Endothelial cell of umbilical vein (primary cell): ENCODE measurements around the gene RNF148. TPM values are rescaled to one million over a fixed set of nuclear protein-coding genes. Genes with fewer than 3 reads are reported as not detected.

Source experiments
- BruUV-seq: library from RNA; stranded (reverse); fragments of 400-500 nt; replicated peaks from 2 replicates; lab custom pipeline; 2021; lab: Mats Ljungman, UMichigan
- CTCF ChIA-PET: fragments of 300-600, 350-600 bp; sonication (Branson Sonifier 250); formaldehyde crosslinking; loops from one replicate; lab custom pipeline; 2021; ENCODE audit warnings: antibody characterized with exemption, inconsistent platforms; lab: Charles Lee
- POLR2A ChIA-PET: fragments of 300-600, 350-600 bp; sonication (Branson Sonifier 250); formaldehyde crosslinking; loops from one replicate; lab custom pipeline; 2021; ENCODE audit warnings: antibody characterized with exemption, inconsistent platforms; lab: Charles Lee
- DNase-seq: peaks from one replicate; pipeline ENCODE4 v3.0.0-alpha.2; 2011; ENCODE audit warnings: low read depth, low spot score
- FAIRE-seq: peaks from 2 replicates; lab custom pipeline; 2011; peaks lifted over from hg19 to GRCh38; lab: Jason Lieb, UNC
- H2AFZ ChIP-seq: 2 replicates; pipeline ENCODE4 v1.6.0; 2012; ENCODE audit warnings: low read depth, low read length, control low read depth, inconsistent platforms
- H3K27ac ChIP-seq: 2 replicates; pipeline ENCODE4 v1.5.1; 2011; ENCODE audit warnings: low read depth, mild to moderate bottlenecking, control low read depth, low read length, moderate library complexity; ENCODE audit not compliant: insufficient read depth
- H3K27me3 ChIP-seq, 2 experiments: 2 replicates each; pipeline versions ENCODE4 v1.6.0 to v1.6.1; 2011; ENCODE audit warnings: low read length in 2 of 2, mixed read lengths in 1 of 2; ENCODE audit not compliant: control insufficient read depth in 2 of 2, insufficient read depth in 2 of 2
- H3K36me3 ChIP-seq, 2 experiments: 2 replicates in 1 of 2; 3 replicates in 1 of 2; pipeline ENCODE4 v1.5.1; 2011; ENCODE audit warnings: low read length in 2 of 2, mild to moderate bottlenecking in 1 of 2, moderate library complexity in 1 of 2; ENCODE audit not compliant: control insufficient read depth in 2 of 2, insufficient read depth in 2 of 2; ENCODE audit errors: extremely low read depth in 1 of 2
- H3K4me1 ChIP-seq: 3 replicates; pipeline ENCODE4 v1.5.1; 2011; ENCODE audit warnings: mild to moderate bottlenecking, low read length; ENCODE audit not compliant: control insufficient read depth, insufficient read depth; ENCODE audit errors: extremely low read depth
- H3K4me2 ChIP-seq: 2 replicates; pipeline ENCODE4 v1.6.1; 2011; ENCODE audit warnings: low read length, control low read depth, mixed read lengths; ENCODE audit not compliant: insufficient read depth
- H3K4me3 ChIP-seq, 3 experiments: fragments of 200-600 bp in 1 of 3; sonication (generic), shearing (Covaris generic) in 1 of 3; replicated peaks in 1 of 3; 2 replicates each; pipeline ENCODE4 v1.5.1; 2011 to 2016; ENCODE audit warnings: control low read depth in 3 of 3, low read length in 3 of 3, mild to moderate bottlenecking in 2 of 3, inconsistent platforms in 1 of 3, low read depth in 1 of 3, moderate library complexity in 1 of 3; ENCODE audit not compliant: insufficient read depth in 1 of 3
- H3K79me2 ChIP-seq: 2 replicates; pipeline ENCODE4 v1.6.0; 2012; ENCODE audit warnings: low read length, inconsistent platforms; ENCODE audit not compliant: control insufficient read depth, insufficient read depth
- H3K9ac ChIP-seq: replicated peaks from 2 replicates; pipeline ENCODE3; 2011; ENCODE audit warnings: low read length, control low read depth; ENCODE audit not compliant: insufficient read depth; ENCODE audit errors: extremely low read depth
- H3K9me1 ChIP-seq: replicated peaks from 3 replicates; pipeline ENCODE4 v1.6.0; 2011; ENCODE audit warnings: mild to moderate bottlenecking, low read length; ENCODE audit not compliant: control insufficient read depth, insufficient read depth; ENCODE audit errors: extremely low read depth
- H3K9me3 ChIP-seq: replicated peaks from 2 replicates; pipeline ENCODE4 v1.5.1; 2012; ENCODE audit warnings: low read length, inconsistent platforms; ENCODE audit not compliant: control insufficient read depth, insufficient read depth
- H4K20me1 ChIP-seq: replicated peaks from 2 replicates; pipeline ENCODE3; 2011; ENCODE audit warnings: mild to moderate bottlenecking, low read length; ENCODE audit not compliant: control insufficient read depth, insufficient read depth; ENCODE audit errors: extremely low read depth
- CTCF ChIP-seq, 2 donors: IDR thresholded peaks; 1 replicate in 1 of 2; 2 replicates in 1 of 2; pipeline ENCODE4 v1.5.1; 2011; ENCODE audit warnings: low read length in 2 of 2, mild to moderate bottlenecking in 2 of 2, moderate library complexity in 2 of 2, control low read depth in 1 of 2, inconsistent platforms in 1 of 2, low read depth in 1 of 2; ENCODE audit not compliant: insufficient read depth in 1 of 2; ENCODE audit errors: extremely low read depth in 1 of 2
- EZH2 ChIP-seq: IDR thresholded peaks from 2 replicates; pipeline ENCODE4 v1.6.1; 2012; ENCODE audit warnings: borderline replicate concordance, low read depth, mild to moderate bottlenecking, moderate library complexity, low read length, inconsistent platforms; ENCODE audit not compliant: severe bottlenecking
- FOS ChIP-seq: IDR thresholded peaks from 2 replicates; pipeline ENCODE4 v1.6.1; 2011; ENCODE audit warnings: mild to moderate bottlenecking, low read length, moderate library complexity, borderline replicate concordance; ENCODE audit not compliant: insufficient read depth
- GATA2 ChIP-seq: IDR thresholded peaks from 2 replicates; pipeline ENCODE4 v1.7.0; 2011; ENCODE audit warnings: low read depth, mild to moderate bottlenecking, moderate library complexity, mixed read lengths, low read length; ENCODE audit not compliant: insufficient read length, insufficient read depth
- JUN ChIP-seq: IDR thresholded peaks from 2 replicates; pipeline ENCODE4 v1.6.1; 2011; ENCODE audit warnings: borderline replicate concordance, low read depth; ENCODE audit not compliant: insufficient read length, insufficient read depth
- MAX ChIP-seq: IDR thresholded peaks from 2 replicates; pipeline ENCODE4 v1.6.1; 2011; ENCODE audit not compliant: insufficient read depth, insufficient read length
- MYC ChIP-seq: IDR thresholded peaks from one replicate; pipeline ENCODE4 v1.6.1; 2011; ENCODE audit warnings: mild to moderate bottlenecking, low read depth, low read length
- POLR2A ChIP-seq: IDR thresholded peaks from 2 replicates; pipeline ENCODE4 v1.6.1; 2012; ENCODE audit warnings: low read depth, mild to moderate bottlenecking, control low read depth, low read length
- POLR2AphosphoS5 ChIP-seq: IDR thresholded peaks from 2 replicates; pipeline ENCODE4 v1.6.1; 2012; ENCODE audit warnings: low read depth, mild to moderate bottlenecking, control low read depth, low read length, moderate library complexity; ENCODE audit not compliant: insufficient read depth
- dilution Hi-C: fragments of 300-500 bp; cut with MboI; formaldehyde crosslinking; loops from one replicate; pipeline ENCODE4 v1.15.0; 2019; ENCODE audit warnings: low sequenced_read_pairs; ENCODE audit not compliant: extremely low pct_ligation_motif_present
- intact Hi-C: fragments of 100-400 bp; cut with micrococcal nuclease; formaldehyde crosslinking; loops from one replicate; pipeline ENCODE4 v1.10.0; 2022
- polyA plus RNA-seq, 4 experiments: library from polyadenylated mRNA; depleted of rRNA in 3 of 4; stranded (reverse) in 3 of 4; unstranded in 1 of 4; fragments of >200 nt; gene quantifications; 2 replicates each; pipeline versions ENCODE4 v1.2.1 to v1.2.3, GENCODE V29; 2011 to 2012; ENCODE audit warnings: missing spikeins in 1 of 4
- total RNA-seq: library from RNA; stranded (reverse); gene quantifications from 2 replicates; pipeline ENCODE4 v1.2.3, GENCODE V29; 2021

Gene RNF148
- total and polyA plus RNA-seq, 2 donors (not counting 3 experiments of a cell fraction or from before 2014, with no cell fraction given): 0.12 to 0.95 TPM

GRCh38 chr7:122675621-122676020 is 27.1 kb downstream of the RNF148 start:
- TF ChIP-seq POLR2AphosphoS5 (no peak), EZH2 (no peak), MAX (no peak), CTCF (IDR thresholded peaks at IDR 0.05; ENCODE audit: extremely low read depth in 1 of 2, insufficient read depth in 1 of 2, low read depth in 1 of 2, low read length in 2 of 2) (no peak), MYC (no peak), FOS (no peak), GATA2 (no peak), POLR2A (no peak), JUN (no peak)
- no peak for DNase-seq
- Histone ChIP-seq H3K9me1 (no peaks in the 10 kb centered on the region), H3K4me3 (no peak overlapping the region), H4K20me1 (no peaks in the 10 kb centered on the region), H3K79me2 (no peaks in the 10 kb centered on the region), H3K4me2 (no peak overlapping the region), H3K9ac (no peak overlapping the region), H2AFZ (no peak overlapping the region), H3K27me3 (no peaks in the 10 kb centered on the region), H3K36me3 (no peaks in the 10 kb centered on the region), H3K9me3 (no peaks in the 10 kb centered on the region), H3K27ac (no peak overlapping the region), H3K4me1 (peaks cover 4% of the 10 kb centered on the region)
- dilution Hi-C loops: no loop called here
- no peak for FAIRE-seq
- CTCF ChIA-PET: no interaction called here
- POLR2A ChIA-PET: no interaction called here
- no TSS peak for BruUV-seq
- intact Hi-C loops: no loop called here
